Activated naive CD4-positive, alpha-beta T cell treated with anti-CD3 and anti-CD28 coated beads, Interleukin-2, amount 10 ng/mL, durations not matched to agents 7 days and 5 days (primary cell): ENCODE measurements around the gene EPHA2.

Experiments
- CTCF ChIA-PET: fragments of 350-600 bp; sonication (Branson Sonifier 250); formaldehyde crosslinking; loops from one replicate; lab custom pipeline; 2021; ENCODE audit warnings: antibody characterized with exemption; lab: Charles Lee
- DNase-seq: peaks from one replicate; pipeline ENCODE4 v3.0.0-alpha.2; 2020
- H3K27ac Mint-ChIP-seq: one replicate; pipeline ENCODE4 v1.8.0; 2021; ENCODE audit warnings: mild to moderate bottlenecking, moderate library complexity, mixed read lengths
- H3K27me3 Mint-ChIP-seq: one replicate; pipeline ENCODE4 v1.8.0; 2021; ENCODE audit warnings: mild to moderate bottlenecking, mixed read lengths
- H3K36me3 Mint-ChIP-seq: one replicate; pipeline ENCODE4 v1.8.0; 2021; ENCODE audit warnings: mixed read lengths
- H3K4me1 Mint-ChIP-seq: one replicate; pipeline ENCODE4 v1.8.0; 2021; ENCODE audit warnings: mixed read lengths
- H3K4me3 Mint-ChIP-seq: one replicate; pipeline ENCODE4 v1.8.0; 2021; ENCODE audit warnings: mild to moderate bottlenecking, moderate library complexity, mixed read lengths
- H3K9me3 Mint-ChIP-seq: one replicate; pipeline ENCODE4 v1.8.0; 2021; ENCODE audit warnings: mixed read lengths

EPHA2 gene

GRCh38 chr1:16080422-16081150 is 75.3 kb downstream of the EPHA2 start:
- H3K4me1 Mint-ChIP-seq = peaks cover 8% of the 10 kb centered on the region
- H3K4me3 Mint-ChIP-seq = no peak overlapping the region
- H3K27ac Mint-ChIP-seq = no peak overlapping the region

GRCh38 chr1:16078925-16079656 is 76.8 kb downstream of the EPHA2 start:
- Mint-ChIP-seq H3K9me3 (no peaks in the 10 kb centered on the region), H3K27ac (peak overlapping the region; percentile 65)

More at GRCh38 chr1:16080422-16081150, 75.3 kb downstream of the EPHA2 start:
- Mint-ChIP-seq H3K27me3 (peaks cover 32% of the 10 kb centered on the region), H3K9me3 (no peaks in the 10 kb centered on the region), H3K36me3 (no peaks in the 10 kb centered on the region)
- DNase-seq = no peak
- CTCF ChIA-PET = interaction anchor here (0.9 to 10.7 kb wide), 9 partner anchors 8 to 282 kb away, joined by 3 to 275 read pairs (median 10); partner anchors contain the start of gene FAM131C

GRCh38 chr1:16077406-16078245 is 78.2 kb downstream of the EPHA2 start:
- CTCF ChIA-PET = interaction anchor here (0.9 to 10.7 kb wide), 10 partner anchors 9 to 286 kb away, joined by 3 to 275 read pairs (median 12); partner anchors contain the start of gene FBXO42
- Mint-ChIP-seq H3K9me3 (no peaks in the 10 kb centered on the region), H3K4me3 (no peak overlapping the region), H3K36me3 (peaks cover 2% of the 10 kb centered on the region), H3K27ac (no peak overlapping the region), H3K27me3 (peaks cover 43% of the 10 kb centered on the region), H3K4me1 (peaks cover 17% of the 10 kb centered on the region)
- no peak for DNase-seq

More at GRCh38 chr1:16078925-16079656, 76.8 kb downstream of the EPHA2 start:
- H3K4me1 Mint-ChIP-seq = peaks cover 13% of the 10 kb centered on the region
- no peaks in the 10 kb centered on the region for H3K36me3 Mint-ChIP-seq
- CTCF ChIA-PET = interaction anchor here (0.6 to 10.7 kb wide), 25 partner anchors 10 to 303 kb away, joined by 3 to 275 read pairs (median 5); partner anchors contain the start of gene FBXO42
- H3K27me3 Mint-ChIP-seq = peaks cover 37% of the 10 kb centered on the region
- DNase-seq = peak; percentile 85
- H3K4me3 Mint-ChIP-seq = peak overlapping the region; percentile 50

GRCh38 chr1:16076865-16077238 is 79.0 kb downstream of the EPHA2 start:
- no peak for DNase-seq
- CTCF ChIA-PET = interaction anchor here (0.9 to 10.7 kb wide), 5 partner anchors 8 to 276 kb away, joined by 3 to 275 read pairs (median 42); partner anchors contain the start of gene FBXO42
- Mint-ChIP-seq H3K27me3 (peaks cover 48% of the 10 kb centered on the region), H3K4me3 (no peak overlapping the region), H3K36me3 (peaks cover 2% of the 10 kb centered on the region), H3K27ac (no peak overlapping the region), H3K4me1 (peaks cover 20% of the 10 kb centered on the region), H3K9me3 (no peaks in the 10 kb centered on the region)

GRCh38 chr1:16076031-16076864 is 79.6 kb downstream of the EPHA2 start:
- H3K4me3 Mint-ChIP-seq = no peak overlapping the region
- no peak for DNase-seq
- H3K27ac Mint-ChIP-seq = no peak overlapping the region
- no peaks in the 10 kb centered on the region for H3K9me3 Mint-ChIP-seq
- CTCF ChIA-PET = interaction anchor here (0.9 to 10.7 kb wide), 3 partner anchors 10 to 112 kb away, joined by 3 to 275 read pairs (median 3); no protein-coding TSS in a partner anchor
- peaks cover 23% of the 10 kb centered on the region for H3K4me1 Mint-ChIP-seq
- H3K27me3 Mint-ChIP-seq = peaks cover 54% of the 10 kb centered on the region
- H3K36me3 Mint-ChIP-seq = peaks cover 2% of the 10 kb centered on the region

GRCh38 chr1:16075337-16076030 is 80.4 kb downstream of the EPHA2 start:
- Mint-ChIP-seq H3K4me3 (no peak overlapping the region), H3K36me3 (peaks cover 2% of the 10 kb centered on the region), H3K27ac (no peak overlapping the region), H3K9me3 (no peaks in the 10 kb centered on the region), H3K4me1 (peaks cover 29% of the 10 kb centered on the region), H3K27me3 (peaks cover 59% of the 10 kb centered on the region)
- DNase-seq = no peak
- CTCF ChIA-PET = interaction anchor here (0.9 to 10.7 kb wide), 5 partner anchors 9 to 169 kb away, joined by 3 to 275 read pairs (median 4); no protein-coding TSS in a partner anchor
